Activated T-cell treated with anti-CD3 and anti-CD28 coated beads for 48 hours (primary cell): ENCODE data around the gene BLTP2.

Experiments used
- DNase-seq: peaks from one replicate; pipeline ENCODE4 v3.0.0-alpha.2; 2020; ENCODE audit warnings: low read depth

BLTP2 gene

GRCh38 chr17:28598799-28599310 lies 46.1 kb downstream of the BLTP2 start, which contains the start of gene SPAG5:
SPAG5 (minus strand) TSS chr17:28599025; CDS start chr17:28598946, 79 bp downstream.
- peak; percentile 95 for DNase-seq

GRCh38 chr17:28598389-28598788 lies 46.6 kb downstream of the BLTP2 start:
- no peak for DNase-seq

DNA sequence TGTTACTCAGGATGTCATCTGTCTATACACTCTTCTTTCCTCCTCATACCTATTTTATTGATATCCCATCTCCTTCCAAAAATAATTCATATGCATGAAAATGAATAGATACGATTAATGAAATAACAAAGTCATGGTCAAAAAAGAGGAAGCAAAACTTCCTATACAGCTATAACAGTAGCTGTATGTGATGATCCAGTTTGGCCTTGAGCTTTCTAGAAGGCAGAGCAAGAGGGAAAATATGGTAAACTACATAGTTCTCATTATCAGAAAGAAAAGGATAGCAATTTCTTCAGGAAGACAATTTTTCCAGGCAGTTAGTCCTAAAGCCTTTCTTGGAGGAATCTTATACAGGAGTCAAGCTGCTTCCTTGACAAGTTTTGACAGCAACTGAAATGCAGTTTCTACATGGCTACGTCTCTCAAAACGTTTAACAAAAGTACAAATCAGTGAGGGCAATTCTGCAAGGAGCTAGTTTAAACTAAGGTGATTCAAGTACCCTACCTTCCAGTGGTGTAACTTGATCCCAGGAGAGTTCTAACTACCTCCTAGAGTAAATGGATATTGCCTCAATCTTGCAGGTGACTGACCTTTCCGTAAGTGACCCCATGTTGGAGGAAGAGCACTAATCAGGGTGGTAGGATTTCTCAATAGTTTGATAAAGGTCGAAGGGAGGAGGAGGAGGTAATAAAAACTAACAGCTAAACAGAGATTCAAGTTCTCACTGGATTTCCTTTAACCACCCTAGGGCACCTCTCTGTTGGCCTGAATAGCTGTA lies 47.2 kb downstream of the BLTP2 start:
- DNase-seq: no peak
